HEK293T (cell line): Measurements from ENCODE around the gene KIAA1671.

Experiments
- CTCF ChIA-PET: fragments of 350-600 bp; formaldehyde crosslinking; extraction: SDS; loops from one replicate; lab custom pipeline; 2021; ENCODE audit warnings: antibody characterized with exemption, inconsistent platforms; lab: Yijun Ruan, JAX
- POLR2A ChIA-PET: fragments of 350-600 bp; formaldehyde crosslinking; extraction: SDS; loops from one replicate; lab custom pipeline; 2020; ENCODE audit warnings: antibody characterized with exemption, inconsistent platforms; lab: Yijun Ruan, JAX
- DNase-seq: peaks from one replicate; pipeline ENCODE4 v3.0.0; 2012; ENCODE audit warnings: mixed read lengths; ENCODE audit errors: extremely low spot score
- ARNT ChIP-seq: fragments of 450-650 bp; IDR thresholded peaks from 2 replicates; pipeline ENCODE4 v1.6.1; 2017; ENCODE audit warnings: mild to moderate bottlenecking
- BHLHE40 ChIP-seq: fragments of 450-650 bp; IDR thresholded peaks from 2 replicates; pipeline ENCODE4 v1.6.1; 2016; ENCODE audit warnings: mild to moderate bottlenecking, moderate library complexity, borderline replicate concordance
- CTBP1 ChIP-seq: fragments of 450-650 bp; IDR thresholded peaks from 2 replicates; pipeline ENCODE4 v1.6.1; 2016; ENCODE audit warnings: borderline replicate concordance
- ELF4 ChIP-seq: fragments of 450-650 bp; IDR thresholded peaks from 2 replicates; pipeline ENCODE4 v1.6.1; 2017; ENCODE audit warnings: antibody characterized with exemption
- FOXA1 ChIP-seq: fragments of 450-650 bp; IDR thresholded peaks from 2 replicates; pipeline ENCODE4 v1.6.1; 2016; ENCODE audit warnings: mild to moderate bottlenecking
- FOXK2 ChIP-seq: fragments of 450-650 bp; IDR thresholded peaks from 2 replicates; pipeline ENCODE4 v1.6.1; 2016; ENCODE audit warnings: mild to moderate bottlenecking
- FOXM1 ChIP-seq: fragments of 450-650 bp; IDR thresholded peaks from 2 replicates; pipeline ENCODE4 v1.6.1; 2017; ENCODE audit warnings: mild to moderate bottlenecking, borderline replicate concordance
- HDGF ChIP-seq: fragments of 450-650 bp; IDR thresholded peaks from 2 replicates; pipeline ENCODE4 v1.6.1; 2017; ENCODE audit warnings: antibody characterized with exemption, borderline replicate concordance
- L3MBTL2 ChIP-seq: fragments of 450-650 bp; conservative IDR thresholded peaks from 2 replicates; pipeline ENCODE4 v1.6.1; 2016; ENCODE audit warnings: mild to moderate bottlenecking
- LEF1 ChIP-seq: fragments of 450-650 bp; IDR thresholded peaks from 2 replicates; pipeline ENCODE4 v1.6.1; 2017; ENCODE audit warnings: mild to moderate bottlenecking, borderline replicate concordance
- NFRKB ChIP-seq: fragments of 450-650 bp; IDR thresholded peaks from 2 replicates; pipeline ENCODE4 v1.6.1; 2016; ENCODE audit warnings: mild to moderate bottlenecking, moderate library complexity
- PKNOX1 ChIP-seq: fragments of 450-650 bp; IDR thresholded peaks from 2 replicates; pipeline ENCODE4 v1.6.1; 2016
- SP1 ChIP-seq: fragments of 450-650 bp; IDR thresholded peaks from 2 replicates; pipeline ENCODE4 v1.6.1; 2017
- SUZ12 ChIP-seq: fragments of 450-650 bp; IDR thresholded peaks from 2 replicates; pipeline ENCODE4 v1.6.1; 2016; ENCODE audit warnings: mild to moderate bottlenecking
- TARDBP ChIP-seq: fragments of 450-650 bp; IDR thresholded peaks from 2 replicates; pipeline ENCODE4 v1.6.1; 2016
- ZNF384 ChIP-seq: fragments of 450-650 bp; IDR thresholded peaks from 2 replicates; pipeline ENCODE4 v1.6.1; 2016

Gene KIAA1671

GRCh38 chr22:25172153-25172552 is 219.6 kb downstream of the KIAA1671 start:
- DNase-seq: no peak
- CTCF ChIA-PET: interaction anchor here (0.6 kb wide), 1 partner anchor 93 kb away, joined by 4 read pairs; no protein-coding TSS in a partner anchor
- POLR2A ChIA-PET: no interaction called here
- TF ChIP-seq L3MBTL2 (no peak), PKNOX1 (no peak), SUZ12 (no peak), CTBP1 (no peak), FOXA1 (no peak), BHLHE40 (no peak), SP1 (no peak), ELF4 (no peak), FOXK2 (no peak), NFRKB (no peak), ARNT (no peak), TARDBP (no peak), FOXM1 (no peak)

GRCh38 chr22:25174156-25174887 is 221.8 kb downstream of the KIAA1671 start:
- DNase-seq: no peak
- CTCF ChIA-PET: no interaction called here
- POLR2A ChIA-PET: no interaction called here
- TF ChIP-seq ELF4 (no peak), L3MBTL2 (no peak), SUZ12 (no peak), FOXK2 (no peak), ARNT (no peak), PKNOX1 (no peak), TARDBP (no peak), HDGF (no peak), LEF1 (no peak), ZNF384 (no peak), SP1 (no peak), NFRKB (no peak), FOXM1 (no peak)

- TF ChIP-seq TARDBP (no peak), L3MBTL2 (no peak), BHLHE40 (no peak), FOXA1 (no peak), ARNT (no peak), FOXM1 (no peak), HDGF (no peak), LEF1 (no peak), ZNF384 (no peak)
- ChIA-PET CTCF (no interaction called here), POLR2A (no interaction called here)
- no peak for DNase-seq
Measured at GRCh38 chr22:25174888-25175411, 222.4 kb downstream of the KIAA1671 start.

GRCh38 chr22:25176175-25176574 is 223.7 kb downstream of the KIAA1671 start:
- ChIA-PET POLR2A (no interaction called here), CTCF (no interaction called here)
- no peak for DNase-seq
- TF ChIP-seq BHLHE40 (no peak), FOXM1 (no peak), ZNF384 (no peak), NFRKB (no peak), TARDBP (no peak), ELF4 (no peak), SP1 (no peak), FOXA1 (no peak), ARNT (no peak), SUZ12 (no peak), FOXK2 (no peak), LEF1 (no peak), HDGF (no peak), CTBP1 (no peak), PKNOX1 (no peak), L3MBTL2 (no peak)

- TF ChIP-seq NFRKB (no peak), SUZ12 (no peak), ELF4 (no peak), SP1 (no peak), L3MBTL2 (no peak), BHLHE40 (no peak), PKNOX1 (no peak), ARNT (no peak), LEF1 (no peak), TARDBP (no peak), FOXA1 (no peak), ZNF384 (no peak)
- ChIA-PET CTCF (no interaction called here), POLR2A (no interaction called here)
- DNase-seq: no peak
Measured at GRCh38 chr22:25176799-25177198, 224.3 kb downstream of the KIAA1671 start.
